Panc1 (cell line): ENCODE measurements around the gene CCT5. TPM values are rescaled to one million over a fixed set of nuclear protein-coding genes. Genes with fewer than 3 reads are reported as not detected.
A peak's percentile ranks its signal among the peaks of the same experiment; 100 is the strongest.

Experiments used
- ATAC-seq: fragments of 200-7000 bp; cut with Tn5 transposase; 2 replicates; pipeline ENCODE4 v1.9.1; 2020; ENCODE audit warnings: mild to moderate bottlenecking, moderate library complexity
- BruUV-seq: library from RNA; stranded (reverse); fragments of 400-500 nt; replicated peaks from 2 replicates; lab custom pipeline; 2021; lab: Mats Ljungman, UMichigan
- CTCF ChIA-PET: fragments of 300-600 bp; sonication (Branson Sonifier 250); formaldehyde crosslinking; loops from one replicate; lab custom pipeline; 2022; ENCODE audit warnings: antibody characterized with exemption; lab: Charles Lee
- POLR2A ChIA-PET: fragments of 300-600 bp; sonication (Branson Sonifier 250); formaldehyde crosslinking; loops from one replicate; lab custom pipeline; 2022; ENCODE audit warnings: antibody characterized with exemption; lab: Charles Lee
- DNase-seq: peaks from one replicate; pipeline ENCODE4 v3.0.0-alpha.2; 2010; ENCODE audit warnings: low read depth, low spot score
- H3K27ac ChIP-seq: 2 replicates; pipeline ENCODE4 v1.5.1; 2011; ENCODE audit warnings: mild to moderate bottlenecking, low read length, inconsistent platforms
- H3K27me3 ChIP-seq: fragments of 200-500 bp; sonication (Bioruptor generic); 2 replicates; pipeline ENCODE4 v1.6.0; 2014; ENCODE audit warnings: low read length, inconsistent platforms; ENCODE audit not compliant: control insufficient read depth, insufficient read depth
- H3K36me3 ChIP-seq: fragments of 200-500 bp; sonication (Bioruptor generic); 2 replicates; pipeline ENCODE4 v1.5.1; 2014; ENCODE audit warnings: inconsistent platforms, mild to moderate bottlenecking, low read length, moderate library complexity; ENCODE audit not compliant: control insufficient read depth, insufficient read depth
- H3K4me1 ChIP-seq: 2 replicates; pipeline ENCODE4 v1.5.1; 2011; ENCODE audit warnings: inconsistent platforms, mild to moderate bottlenecking, low read length, moderate library complexity; ENCODE audit not compliant: control insufficient read depth, insufficient read depth
- H3K4me3 ChIP-seq, 2 experiments: 2 replicates each; pipeline ENCODE4 v1.5.1; 2011 to 2012; ENCODE audit warnings: low read depth in 2 of 2, low read length in 2 of 2, mild to moderate bottlenecking in 2 of 2, inconsistent platforms in 1 of 2, moderate library complexity in 1 of 2
- H3K9me3 ChIP-seq: fragments of 200-500 bp; sonication (Bioruptor generic); 2 replicates; pipeline ENCODE4 v1.5.1; 2014; ENCODE audit warnings: low read depth, mild to moderate bottlenecking, inconsistent platforms, low read length, moderate library complexity; ENCODE audit not compliant: control insufficient read depth, insufficient read depth
- CTCF ChIP-seq: fragments of 450-650 bp; IDR thresholded peaks from 2 replicates; pipeline ENCODE4 v1.5.1; 2017; ENCODE audit warnings: mild to moderate bottlenecking
- POLR2AphosphoS5 ChIP-seq: IDR thresholded peaks from 2 replicates; pipeline ENCODE4 v1.6.1; 2012; ENCODE audit warnings: mild to moderate bottlenecking, low read depth, low read length, moderate library complexity
- REST ChIP-seq, 2 experiments: IDR thresholded peaks; 2 replicates each; pipeline ENCODE4 v1.6.1; 2011 to 2012; ENCODE audit warnings: low read depth in 2 of 2, control low read depth in 1 of 2, low read length in 1 of 2, mild to moderate bottlenecking in 1 of 2, moderate library complexity in 1 of 2; ENCODE audit not compliant: insufficient read depth in 1 of 2
- SIN3A ChIP-seq: IDR thresholded peaks from 2 replicates; pipeline ENCODE4 v1.6.1; 2012; ENCODE audit warnings: low read depth, mild to moderate bottlenecking, low read length, moderate library complexity, borderline replicate concordance; ENCODE audit not compliant: insufficient read depth
- TCF7L2 ChIP-seq: IDR thresholded peaks from 2 replicates; pipeline ENCODE4 v1.6.1; 2011; ENCODE audit warnings: mild to moderate bottlenecking, low read depth, low read length, inconsistent platforms
- in situ Hi-C: cut with HindIII; loops from 2 replicates; pipeline ENCODE4 v1.10.0; 2016; ENCODE audit warnings: low sequenced_read_pairs, low pct_unique_long_range_greater_than_20kb
- intact Hi-C: fragments of 100-400 bp; cut with micrococcal nuclease; formaldehyde crosslinking; loops from one replicate; pipeline ENCODE4 v1.10.0; 2022; ENCODE audit not compliant: unreplicated experiment
- total RNA-seq: library from RNA; stranded (reverse); gene quantifications from one replicate; pipeline ENCODE4 v1.2.1, GENCODE V29; 2021; ENCODE audit not compliant: unreplicated experiment

CCT5 gene
- total RNA-seq, 1 experiment from 2014 or later = 476 TPM

- in situ Hi-C loops = no loop called here
- intact Hi-C loops = no loop called here
- peaks cover 16% of the 10 kb centered on the region; the same call in 1 of the 2 replicates for H3K4me1 ChIP-seq
- ChIA-PET CTCF (no interaction called here), POLR2A (no interaction called here)
- BruUV-seq = no TSS peak
- no peak overlapping the region for H3K4me3 ChIP-seq
- no peaks in the 10 kb centered on the region for H3K36me3 ChIP-seq
- H3K9me3 ChIP-seq = no peaks in the 10 kb centered on the region
- no peaks in the 10 kb centered on the region for H3K27me3 ChIP-seq
- TF ChIP-seq TCF7L2 = no peak
- TF ChIP-seq REST (IDR thresholded peaks at IDR 0.05; ENCODE audit: insufficient read depth in 1 of 2, low read depth in 2 of 2, low read length in 1 of 2) = no peak
- TF ChIP-seq SIN3A = no peak
- no peak for TF ChIP-seq POLR2AphosphoS5
- no peak overlapping the region; the same call in 1 of the 2 replicates for H3K27ac ChIP-seq
- DNase-seq = no peak
- peak; percentile 13; the same call in 1 of the 2 replicates for ATAC-seq
These were observed 38.6 kb downstream of the CCT5 start for GRCh38 chr5:10288592-10289219.

GRCh38 chr5:10289353-10289752 is 39.3 kb downstream of the CCT5 start:
- in situ Hi-C loops (no loop called here), intact Hi-C loops (no loop called here)
- Histone ChIP-seq H3K4me3 (no peak overlapping the region), H3K27ac (no peak overlapping the region; the same call in 1 of the 2 replicates), H3K27me3 (no peaks in the 10 kb centered on the region), H3K36me3 (no peaks in the 10 kb centered on the region), H3K4me1 (peaks cover 14% of the 10 kb centered on the region; the same call in 1 of the 2 replicates), H3K9me3 (no peaks in the 10 kb centered on the region)
- ChIA-PET POLR2A (no interaction called here), CTCF (no interaction called here)
- ATAC-seq (peak; percentile 48; the same call in 1 of the 2 replicates), DNase-seq (no peak)
- BruUV-seq = no TSS peak
- TF ChIP-seq POLR2AphosphoS5 (no peak), CTCF (no peak), TCF7L2 (no peak), REST (IDR thresholded peaks at IDR 0.05; ENCODE audit: insufficient read depth in 1 of 2, low read depth in 2 of 2, low read length in 1 of 2) (no peak)
